Fibroblast of lung (primary cell): ENCODE results near the gene PIK3AP1. TPM values are rescaled to one million over a fixed set of nuclear protein-coding genes. Genes with fewer than 3 reads are reported as not detected.

ENCODE experiments used
- DNase-seq, 2 donors: peaks; one replicate each; pipeline versions ENCODE4 v3.0.0 to v3.0.0-alpha.2; 2010; ENCODE audit warnings: low read depth in 2 of 2
- H2AFZ ChIP-seq: 2 replicates; pipeline ENCODE4 v1.5.1; 2012; ENCODE audit warnings: low read length, control low read depth, inconsistent platforms
- H3K27ac ChIP-seq: 2 replicates; pipeline ENCODE4 v1.5.1; 2011; ENCODE audit warnings: low read length, control low read depth; ENCODE audit not compliant: insufficient read depth
- H3K27me3 ChIP-seq: 2 replicates; pipeline ENCODE4 v1.5.1; 2011; ENCODE audit warnings: mild to moderate bottlenecking, low read length; ENCODE audit not compliant: control insufficient read depth, insufficient read depth
- H3K36me3 ChIP-seq: 2 replicates; pipeline ENCODE4 v1.5.1; 2011; ENCODE audit warnings: low read length; ENCODE audit not compliant: control insufficient read depth, insufficient read depth
- H3K4me1 ChIP-seq: 2 replicates; pipeline ENCODE4 v1.5.1; 2011; ENCODE audit warnings: low read length; ENCODE audit not compliant: control insufficient read depth, insufficient read depth; ENCODE audit errors: extremely low read depth
- H3K4me2 ChIP-seq: 2 replicates; pipeline ENCODE4 v1.5.1; 2011; ENCODE audit warnings: low read length, control low read depth; ENCODE audit not compliant: insufficient read depth; ENCODE audit errors: extremely low read depth
- H3K4me3 ChIP-seq, 4 experiments: fragments of 200-600 bp in 1 of 4; sonication (generic) in 1 of 4; replicated peaks in 1 of 4; 2 replicates each; pipeline ENCODE4 v1.5.1; 2011 to 2016; ENCODE audit warnings: low read length in 4 of 4, low read depth in 3 of 4, mild to moderate bottlenecking in 3 of 4, control low read depth in 2 of 4, inconsistent platforms in 1 of 4, mixed read lengths in 1 of 4; ENCODE audit not compliant: insufficient read depth in 1 of 4; ENCODE audit errors: control extremely low read depth in 1 of 4
- H3K79me2 ChIP-seq: 2 replicates; pipeline ENCODE4 v1.5.1; 2012; ENCODE audit warnings: mild to moderate bottlenecking, low read length, inconsistent platforms; ENCODE audit not compliant: control insufficient read depth, insufficient read depth
- H3K9ac ChIP-seq: 2 replicates; pipeline ENCODE4 v1.5.1; 2011; ENCODE audit warnings: mild to moderate bottlenecking, low read length, control low read depth; ENCODE audit not compliant: insufficient read depth
- H3K9me3 ChIP-seq: 2 replicates; pipeline ENCODE4 v1.5.1; 2012; ENCODE audit warnings: low read depth, low read length; ENCODE audit not compliant: control insufficient read depth, insufficient read depth
- H4K20me1 ChIP-seq: 2 replicates; pipeline ENCODE4 v1.5.1; 2011; ENCODE audit warnings: low read length; ENCODE audit not compliant: control insufficient read depth, insufficient read depth; ENCODE audit errors: extremely low read depth
- EZH2 ChIP-seq: IDR thresholded peaks from 2 replicates; pipeline ENCODE4 v1.5.1; 2012; ENCODE audit warnings: low read length, control low read depth, mild to moderate bottlenecking; ENCODE audit errors: missing control alignments
- polyA plus RNA-seq, 2 donors: library from polyadenylated mRNA; depleted of rRNA in 1 of 2; stranded (reverse) in 1 of 2; unstranded in 1 of 2; fragments of >200 nt; gene quantifications; 2 replicates each; pipeline ENCODE4 v1.2.1, GENCODE V29; 2011 to 2012; ENCODE audit warnings: missing spikeins in 1 of 2
- total RNA-seq: library from RNA; depleted of rRNA; stranded (reverse); fragments of >200 nt; gene quantifications from 2 replicates; pipeline ENCODE4 v1.2.1, GENCODE V29; 2014
- TF ChIP-seq, protein P1 (sequence below), 2 donors: IDR thresholded peaks in 1 of 2; conservative IDR thresholded peaks in 1 of 2; 1 replicate in 1 of 2; 2 replicates in 1 of 2; pipeline ENCODE4 v1.5.1; 2011 to 2012; ENCODE audit warnings: low read length in 2 of 2, control low read depth in 1 of 2, inconsistent platforms in 1 of 2, low read depth in 1 of 2, mild to moderate bottlenecking in 1 of 2

PIK3AP1 gene
- total and polyA plus RNA-seq, 2 donors (not counting 1 experiment from before 2014, with no cell fraction given), result 0.17 to 0.24 TPM

- Histone ChIP-seq H2AFZ (no peak overlapping the region), H3K79me2 (no peaks in the 10 kb centered on the region), H3K36me3 (no peaks in the 10 kb centered on the region), H3K4me2 (no peak overlapping the region), H3K27ac (no peak overlapping the region), H3K4me1 (no peaks in the 10 kb centered on the region), H3K9ac (no peak overlapping the region), H3K27me3 (no peaks in the 10 kb centered on the region), H4K20me1 (no peaks in the 10 kb centered on the region), H3K4me3 (no peak overlapping the region), H3K9me3 (no peaks in the 10 kb centered on the region)
- TF ChIP-seq, protein P1, sequence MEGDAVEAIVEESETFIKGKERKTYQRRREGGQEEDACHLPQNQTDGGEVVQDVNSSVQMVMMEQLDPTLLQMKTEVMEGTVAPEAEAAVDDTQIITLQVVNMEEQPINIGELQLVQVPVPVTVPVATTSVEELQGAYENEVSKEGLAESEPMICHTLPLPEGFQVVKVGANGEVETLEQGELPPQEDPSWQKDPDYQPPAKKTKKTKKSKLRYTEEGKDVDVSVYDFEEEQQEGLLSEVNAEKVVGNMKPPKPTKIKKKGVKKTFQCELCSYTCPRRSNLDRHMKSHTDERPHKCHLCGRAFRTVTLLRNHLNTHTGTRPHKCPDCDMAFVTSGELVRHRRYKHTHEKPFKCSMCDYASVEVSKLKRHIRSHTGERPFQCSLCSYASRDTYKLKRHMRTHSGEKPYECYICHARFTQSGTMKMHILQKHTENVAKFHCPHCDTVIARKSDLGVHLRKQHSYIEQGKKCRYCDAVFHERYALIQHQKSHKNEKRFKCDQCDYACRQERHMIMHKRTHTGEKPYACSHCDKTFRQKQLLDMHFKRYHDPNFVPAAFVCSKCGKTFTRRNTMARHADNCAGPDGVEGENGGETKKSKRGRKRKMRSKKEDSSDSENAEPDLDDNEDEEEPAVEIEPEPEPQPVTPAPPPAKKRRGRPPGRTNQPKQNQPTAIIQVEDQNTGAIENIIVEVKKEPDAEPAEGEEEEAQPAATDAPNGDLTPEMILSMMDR (conservative IDR thresholded peaks at IDR 0.05 in 1 of 2, IDR thresholded peaks at IDR 0.05 in 1 of 2; ENCODE audit: low read depth in 1 of 2, low read length in 2 of 2), result no peak
- TF ChIP-seq EZH2, result no peak
- no peak for DNase-seq
Measured at GRCh38 chr10:96645191-96645721, 75.1 kb downstream of the PIK3AP1 start.

- Histone ChIP-seq H3K27ac (no peak overlapping the region), H3K79me2 (no peaks in the 10 kb centered on the region), H4K20me1 (no peaks in the 10 kb centered on the region), H3K4me3 (no peak overlapping the region), H3K9ac (no peak overlapping the region), H3K36me3 (no peaks in the 10 kb centered on the region), H3K27me3 (peaks cover 6% of the 10 kb centered on the region), H3K4me2 (no peak overlapping the region), H3K9me3 (no peaks in the 10 kb centered on the region), H2AFZ (no peak overlapping the region), H3K4me1 (no peaks in the 10 kb centered on the region)
- TF ChIP-seq, protein P1 (conservative IDR thresholded peaks at IDR 0.05 in 1 of 2, IDR thresholded peaks at IDR 0.05 in 1 of 2; ENCODE audit: low read depth in 1 of 2, low read length in 2 of 2), result no peak
- no peak for TF ChIP-seq EZH2
- no peak for DNase-seq
Measured at GRCh38 chr10:96643920-96644319, 76.4 kb downstream of the PIK3AP1 start.

- Histone ChIP-seq H3K4me3 (no peak overlapping the region), H3K36me3 (no peaks in the 10 kb centered on the region), H4K20me1 (no peaks in the 10 kb centered on the region), H3K27me3 (peaks cover 6% of the 10 kb centered on the region), H3K79me2 (no peaks in the 10 kb centered on the region), H3K27ac (no peak overlapping the region), H3K9me3 (no peaks in the 10 kb centered on the region), H2AFZ (no peak overlapping the region), H3K9ac (no peak overlapping the region), H3K4me2 (no peak overlapping the region), H3K4me1 (no peaks in the 10 kb centered on the region)
- TF ChIP-seq, protein P1 (conservative IDR thresholded peaks at IDR 0.05 in 1 of 2, IDR thresholded peaks at IDR 0.05 in 1 of 2; ENCODE audit: low read depth in 1 of 2, low read length in 2 of 2), result peak; percentile 28 to 33
- no peak for TF ChIP-seq EZH2
- DNase-seq, result peak in 1 of 2 donors; percentile 30
Measured at GRCh38 chr10:96642973-96643372, 77.3 kb downstream of the PIK3AP1 start.
